ENCODE measurements around the gene PELI1. TPM values are rescaled to one million over a fixed set of nuclear protein-coding genes. Genes with fewer than 3 reads are reported as not detected.

The PELI1 gene
- total RNA-seq, 4 donors from 2014 or later, result 13.7 to 31.1 (median 19.7) TPM

GRCh38 chr2:64135421-64135820 is 8.8 kb downstream of the PELI1 start:
- DNase-seq (ENCODE audit: extremely low spot score), result no peak
- H3K27me3 ChIP-seq, result no peaks in the 10 kb centered on the region
- intact Hi-C loops (cut with DNase I), result no loop called here
- H3K9me3 ChIP-seq, result no peaks in the 10 kb centered on the region
- no peak overlapping the region for H3K27ac ChIP-seq (replicated peaks in 1 of 4)
- H3K4me3 ChIP-seq, result no peak overlapping the region
- H3K36me3 ChIP-seq, result no peaks in the 10 kb centered on the region
- TF ChIP-seq POLR2AphosphoS5 (IDR thresholded peaks at IDR 0.05) (no peak), POLR2A (IDR thresholded peaks at IDR 0.05; ENCODE audit: low read depth) (no peak), EP300 (IDR thresholded peaks at IDR 0.05) (no peak)
- TF ChIP-seq, protein P1, sequence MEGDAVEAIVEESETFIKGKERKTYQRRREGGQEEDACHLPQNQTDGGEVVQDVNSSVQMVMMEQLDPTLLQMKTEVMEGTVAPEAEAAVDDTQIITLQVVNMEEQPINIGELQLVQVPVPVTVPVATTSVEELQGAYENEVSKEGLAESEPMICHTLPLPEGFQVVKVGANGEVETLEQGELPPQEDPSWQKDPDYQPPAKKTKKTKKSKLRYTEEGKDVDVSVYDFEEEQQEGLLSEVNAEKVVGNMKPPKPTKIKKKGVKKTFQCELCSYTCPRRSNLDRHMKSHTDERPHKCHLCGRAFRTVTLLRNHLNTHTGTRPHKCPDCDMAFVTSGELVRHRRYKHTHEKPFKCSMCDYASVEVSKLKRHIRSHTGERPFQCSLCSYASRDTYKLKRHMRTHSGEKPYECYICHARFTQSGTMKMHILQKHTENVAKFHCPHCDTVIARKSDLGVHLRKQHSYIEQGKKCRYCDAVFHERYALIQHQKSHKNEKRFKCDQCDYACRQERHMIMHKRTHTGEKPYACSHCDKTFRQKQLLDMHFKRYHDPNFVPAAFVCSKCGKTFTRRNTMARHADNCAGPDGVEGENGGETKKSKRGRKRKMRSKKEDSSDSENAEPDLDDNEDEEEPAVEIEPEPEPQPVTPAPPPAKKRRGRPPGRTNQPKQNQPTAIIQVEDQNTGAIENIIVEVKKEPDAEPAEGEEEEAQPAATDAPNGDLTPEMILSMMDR (IDR thresholded peaks at IDR 0.05), result no peak
- 75% methylated on average over 1 of the region's 1 CpG for WGBS
- H3K4me1 ChIP-seq, result peaks cover 25 to 76% (median 68%) of the 10 kb centered on the region in 4 donors

- H3K27ac ChIP-seq (replicated peaks in 1 of 4), result no peak overlapping the region
- no peaks in the 10 kb centered on the region for H3K36me3 ChIP-seq
- H3K27me3 ChIP-seq, result no peaks in the 10 kb centered on the region
- DNase-seq (ENCODE audit: extremely low spot score), result no peak
- intact Hi-C loops (cut with DNase I), result no loop called here
- H3K4me1 ChIP-seq, result peaks cover 20 to 70% (median 62%) of the 10 kb centered on the region in 4 donors
- H3K4me3 ChIP-seq, result no peak overlapping the region
- no peaks in the 10 kb centered on the region for H3K9me3 ChIP-seq
- TF ChIP-seq POLR2AphosphoS5 (IDR thresholded peaks at IDR 0.05) (no peak), EP300 (IDR thresholded peaks at IDR 0.05) (no peak), POLR2A (IDR thresholded peaks at IDR 0.05; ENCODE audit: low read depth) (no peak)
- TF ChIP-seq, protein P1 (IDR thresholded peaks at IDR 0.05), result no peak
Measured at GRCh38 chr2:64134813-64135212, 9.4 kb downstream of the PELI1 start.

- no peak for DNase-seq (ENCODE audit: extremely low spot score)
- intact Hi-C loops (cut with DNase I), result no loop called here
- no peaks in the 10 kb centered on the region for H3K36me3 ChIP-seq
- H3K4me1 ChIP-seq, result peaks cover 11 to 69% (median 53%) of the 10 kb centered on the region in 4 donors
- no peak overlapping the region for H3K4me3 ChIP-seq
- H3K27ac ChIP-seq (replicated peaks in 1 of 4), result no peak overlapping the region
- H3K27me3 ChIP-seq, result no peaks in the 10 kb centered on the region
- no peaks in the 10 kb centered on the region for H3K9me3 ChIP-seq
- TF ChIP-seq POLR2AphosphoS5 (IDR thresholded peaks at IDR 0.05) (no peak), EP300 (IDR thresholded peaks at IDR 0.05) (no peak), POLR2A (IDR thresholded peaks at IDR 0.05; ENCODE audit: low read depth) (no peak)
- TF ChIP-seq, protein P1 (IDR thresholded peaks at IDR 0.05), result no peak
Measured at GRCh38 chr2:64133828-64134227, 10.4 kb downstream of the PELI1 start.

GRCh38 chr2:64133354-64133753 is 10.9 kb downstream of the PELI1 start:
- DNase-seq (ENCODE audit: extremely low spot score), result no peak
- no peak for TF ChIP-seq EP300 (IDR thresholded peaks at IDR 0.05)
- no peak for TF ChIP-seq POLR2AphosphoS5 (IDR thresholded peaks at IDR 0.05)
- TF ChIP-seq, protein P1 (IDR thresholded peaks at IDR 0.05), result no peak
- TF ChIP-seq POLR2A (IDR thresholded peaks at IDR 0.05; ENCODE audit: low read depth), result no peak
- 92% methylated on average over 1 of the region's 1 CpG for WGBS
- intact Hi-C loops (cut with DNase I), result no loop called here
- no peak overlapping the region for H3K27ac ChIP-seq (replicated peaks in 1 of 4)
- no peak overlapping the region for H3K4me3 ChIP-seq
- no peaks in the 10 kb centered on the region for H3K36me3 ChIP-seq
- peaks cover 8 to 69% (median 51%) of the 10 kb centered on the region in 4 donors for H3K4me1 ChIP-seq
- no peaks in the 10 kb centered on the region for H3K27me3 ChIP-seq
- no peaks in the 10 kb centered on the region for H3K9me3 ChIP-seq

DNA sequence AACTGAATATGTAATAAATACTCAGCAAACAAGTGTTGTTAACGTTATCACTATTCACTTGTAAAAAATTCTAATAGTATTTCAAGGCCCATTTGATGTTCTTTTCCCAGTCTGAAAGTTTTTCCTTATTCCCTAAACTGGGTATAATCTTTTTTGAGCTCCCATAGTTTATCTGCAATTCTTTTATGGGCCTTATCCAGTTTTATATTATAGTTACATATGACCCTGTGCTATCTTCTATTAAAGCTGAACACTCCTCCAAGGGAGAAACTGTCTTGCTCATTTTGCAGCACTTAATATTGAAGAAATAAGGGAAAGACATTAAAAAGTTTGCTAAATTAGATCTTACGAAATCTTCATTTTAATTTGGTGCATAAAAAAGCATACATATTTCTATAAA is 13.9 kb downstream of the PELI1 start:
- DNase-seq (ENCODE audit: extremely low spot score), result no peak
- Histone ChIP-seq H3K9me3 (no peaks in the 10 kb centered on the region), H3K36me3 (no peaks in the 10 kb centered on the region), H3K27ac (replicated peaks in 1 of 4) (no peak overlapping the region), H3K27me3 (no peaks in the 10 kb centered on the region), H3K4me1 (peaks cover 2 to 45% (median 36%) of the 10 kb centered on the region in 4 donors), H3K4me3 (no peak overlapping the region)
- TF ChIP-seq EP300 (IDR thresholded peaks at IDR 0.05) (no peak), POLR2AphosphoS5 (IDR thresholded peaks at IDR 0.05) (no peak), POLR2A (IDR thresholded peaks at IDR 0.05; ENCODE audit: low read depth) (no peak)
- TF ChIP-seq, protein P1 (IDR thresholded peaks at IDR 0.05), result no peak
- 94% methylated on average over 2 of the region's 2 CpGs for WGBS
- intact Hi-C loops (cut with DNase I), result no loop called here
